A673 (cell line): ENCODE measurements around the gene RTN4IP1.

Experiments used
- CTCF ChIP-seq: fragments of 300-800, 200-600 bp; sonication (generic); conservative IDR thresholded peaks from 2 replicates; pipeline ENCODE4 v1.5.1; 2017; ENCODE audit warnings: low read depth, mild to moderate bottlenecking, antibody characterized with exemption, low read length, moderate library complexity, mixed read lengths
- EZH2 ChIP-seq: fragments of 200-600 bp; sonication (generic); IDR thresholded peaks from 2 replicates; pipeline ENCODE4 v1.6.1; 2017; ENCODE audit warnings: borderline replicate concordance, low read depth, mild to moderate bottlenecking, mixed read lengths, antibody characterized with exemption, low read length; ENCODE audit not compliant: poor library complexity, severe bottlenecking

DNA sequence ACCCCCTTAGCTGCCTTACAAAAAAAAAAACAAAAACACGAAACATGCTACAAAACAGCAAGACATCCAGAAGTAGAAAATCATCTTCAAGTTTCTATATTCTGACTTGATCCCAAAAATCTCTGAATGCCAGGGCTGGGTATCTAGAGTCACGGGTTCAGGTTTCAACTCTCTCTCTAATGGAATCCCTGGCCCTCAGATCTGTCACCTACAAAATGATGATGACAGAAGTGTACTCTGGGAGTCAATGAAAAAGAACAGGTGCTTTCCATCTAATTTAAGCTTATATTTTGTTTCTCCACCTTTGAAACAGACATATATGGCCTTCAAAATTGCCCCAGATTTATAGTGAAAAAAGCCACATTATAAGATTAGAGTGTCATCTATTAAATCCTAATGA, 18.3 kb downstream of the RTN4IP1 start:
- TF ChIP-seq CTCF (no peak), EZH2 (no peak)
